BJ (cell line): ENCODE data around the gene CMTM8. TPM values are rescaled to one million over a fixed set of nuclear protein-coding genes. Genes with fewer than 3 reads are reported as not detected.

ENCODE experiments used
- CTCF ChIA-PET: fragments of 350-600 bp; formaldehyde crosslinking; extraction: SDS; loops from one replicate; lab custom pipeline; 2021; ENCODE audit warnings: antibody characterized with exemption, inconsistent platforms; lab: Yijun Ruan, JAX
- POLR2A ChIA-PET: fragments of 300-600 bp; sonication (Branson Sonifier 250); formaldehyde crosslinking; extraction: SDS; loops from one replicate; lab custom pipeline; 2021; ENCODE audit warnings: antibody characterized with exemption; lab: Charles Lee
- DNase-seq: peaks from one replicate; pipeline ENCODE4 v3.0.0-alpha.2; 2011; ENCODE audit warnings: low read depth
- H3K27me3 ChIP-seq: 2 replicates; pipeline ENCODE4 v1.6.0; 2011; ENCODE audit warnings: low read length; ENCODE audit not compliant: control insufficient read depth, insufficient read depth
- H3K36me3 ChIP-seq: 2 replicates; pipeline ENCODE4 v1.5.1; 2011; ENCODE audit warnings: low read length; ENCODE audit not compliant: control insufficient read depth, insufficient read depth
- H3K4me3 ChIP-seq: 2 replicates; pipeline ENCODE4 v1.5.1; 2011; ENCODE audit warnings: low read depth, mild to moderate bottlenecking, control low read depth, low read length
- CTCF ChIP-seq: IDR thresholded peaks from 2 replicates; pipeline ENCODE4 v1.5.1; 2011; ENCODE audit warnings: low read depth, mild to moderate bottlenecking, control low read depth, inconsistent platforms, low read length, moderate library complexity; ENCODE audit not compliant: insufficient read depth
- polyA plus RNA-seq: library from polyadenylated mRNA; depleted of rRNA; stranded (reverse); fragments of >200 nt; gene quantifications from 2 replicates; pipeline ENCODE4 v1.2.3, GENCODE V29; 2011

The CMTM8 gene
- polyA plus RNA-seq, 1 experiment: 0.39 TPM

GRCh38 chr3:32321095-32321790 lies 82.8 kb downstream of the CMTM8 start:
- DNase-seq: no peak
- Histone ChIP-seq H3K36me3 (no peaks in the 10 kb centered on the region), H3K27me3 (peaks cover 3% of the 10 kb centered on the region; the same call in 1 of the 2 replicates), H3K4me3 (no peak overlapping the region)
- ChIA-PET POLR2A (no interaction called here), CTCF (no interaction called here)
- TF ChIP-seq CTCF: no peak

- POLR2A ChIA-PET: no interaction called here
Observed at GRCh38 chr3:32322311-32322710, 83.8 kb downstream of the CMTM8 start.

GRCh38 chr3:32323604-32324003 lies 85.1 kb downstream of the CMTM8 start:
- ChIA-PET POLR2A (no interaction called here), CTCF (interaction anchor here (0.7 to 1.6 kb wide), 4 partner anchors 10 to 314 kb away, joined by 3 to 7 read pairs (median 4); no protein-coding TSS in a partner anchor)
- Histone ChIP-seq H3K4me3 (no peak overlapping the region), H3K27me3 (peaks cover 3% of the 10 kb centered on the region; the same call in 1 of the 2 replicates), H3K36me3 (no peaks in the 10 kb centered on the region)
- no peak for DNase-seq
- TF ChIP-seq CTCF: no peak

More at GRCh38 chr3:32322311-32322710, 83.8 kb downstream of the CMTM8 start:
- TF ChIP-seq CTCF: no peak
- DNase-seq: no peak
- Histone ChIP-seq H3K36me3 (no peaks in the 10 kb centered on the region), H3K27me3 (peaks cover 3% of the 10 kb centered on the region; the same call in 1 of the 2 replicates), H3K4me3 (no peak overlapping the region)
- CTCF ChIA-PET: interaction anchor here (1.4 kb wide), 1 partner anchor 8 kb away, joined by 7 read pairs; no protein-coding TSS in a partner anchor

GRCh38 chr3:32325201-32325600 lies 86.7 kb downstream of the CMTM8 start:
- POLR2A ChIA-PET: no interaction called here
- Histone ChIP-seq H3K27me3 (peaks cover 3% of the 10 kb centered on the region; the same call in 1 of the 2 replicates), H3K4me3 (no peak overlapping the region), H3K36me3 (no peaks in the 10 kb centered on the region)
- no peak for TF ChIP-seq CTCF
- CTCF ChIA-PET: interaction anchor here (1.0 kb wide), 1 partner anchor 13 kb away, joined by 3 read pairs; no protein-coding TSS in a partner anchor
- DNase-seq: no peak

- POLR2A ChIA-PET: no interaction called here
- no peak for TF ChIP-seq CTCF
- CTCF ChIA-PET: interaction anchor here (1.0 kb wide), 1 partner anchor 14 kb away, joined by 3 read pairs; no protein-coding TSS in a partner anchor
Observed at GRCh38 chr3:32325927-32326326, 87.4 kb downstream of the CMTM8 start.

More at GRCh38 chr3:32325927-32326326, 87.4 kb downstream of the CMTM8 start:
- Histone ChIP-seq H3K36me3 (no peaks in the 10 kb centered on the region), H3K27me3 (peaks cover 3% of the 10 kb centered on the region; the same call in 1 of the 2 replicates), H3K4me3 (no peak overlapping the region)
- no peak for DNase-seq
